Raji (cell line): ENCODE measurements around the gene GVQW3.
A peak's percentile ranks its signal among the peaks of the same experiment; 100 is the strongest.

Experiments used
- POLR2A ChIP-seq: IDR thresholded peaks from 2 replicates; pipeline ENCODE4 v1.6.1; 2011; ENCODE audit warnings: low read depth, low read length, control low read depth; ENCODE audit not compliant: insufficient read depth

The GVQW3 gene

GRCh38 chr11:76380977-76381719 is at the start of gene GVQW3, which contains the start of gene THAP12:
GVQW3 (plus strand) TSS chr11:76381323; CDS start chr11:76381829, 506 bp downstream.
THAP12 (minus strand) TSS chr11:76381132; CDS start chr11:76380836, 296 bp downstream.
- TF ChIP-seq POLR2A = peak; percentile 94

- TF ChIP-seq POLR2A = no peak
These were observed 46.2 kb upstream of the GVQW3 start for GRCh38 chr11:76334826-76335389.

DNA sequence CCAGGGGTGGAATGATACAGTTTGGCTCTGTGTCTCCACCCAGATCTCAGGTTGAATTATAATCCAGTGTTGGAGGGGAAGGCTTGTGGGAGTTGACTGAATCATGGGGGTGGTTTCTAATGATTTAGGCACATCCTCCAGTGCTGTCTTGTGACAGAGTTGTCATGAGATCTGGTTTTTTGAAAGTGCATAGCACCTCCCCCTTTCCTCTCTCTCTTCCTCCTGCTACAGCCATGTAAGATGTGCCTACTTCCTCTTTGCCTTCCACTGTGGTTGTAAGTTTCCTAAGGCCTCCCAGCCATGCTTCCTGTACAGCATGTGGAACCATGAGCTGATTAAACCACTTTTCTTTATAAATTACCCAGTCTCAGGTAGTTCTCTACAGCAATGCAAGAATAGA is 45.3 kb upstream of the GVQW3 start:
- no peak for TF ChIP-seq POLR2A

GRCh38 chr11:76336597-76336996 is 44.5 kb upstream of the GVQW3 start:
- TF ChIP-seq POLR2A = no peak

DNA sequence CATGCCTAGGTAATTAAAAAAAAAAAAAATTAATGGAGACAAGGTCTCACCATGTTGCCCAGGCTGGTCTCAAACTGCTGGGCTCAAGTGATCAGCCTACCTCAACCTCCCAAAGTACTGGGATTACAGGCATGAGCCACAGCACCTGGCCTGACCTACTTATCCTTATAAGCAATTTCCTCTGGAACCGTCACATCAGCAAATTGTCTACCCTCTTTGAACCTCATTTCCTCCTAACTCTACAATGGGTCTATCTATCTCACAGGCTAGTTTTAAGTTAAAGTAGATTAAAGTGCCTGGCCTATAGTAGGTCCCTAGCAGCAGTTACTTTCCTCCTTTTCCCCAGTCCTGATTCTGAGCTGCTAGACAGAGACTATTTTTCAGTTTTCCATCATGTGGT is 43.7 kb upstream of the GVQW3 start:
- TF ChIP-seq POLR2A = no peak

- no peak for TF ChIP-seq POLR2A
These were observed 43.2 kb upstream of the GVQW3 start for GRCh38 chr11:76337923-76338322.

DNA sequence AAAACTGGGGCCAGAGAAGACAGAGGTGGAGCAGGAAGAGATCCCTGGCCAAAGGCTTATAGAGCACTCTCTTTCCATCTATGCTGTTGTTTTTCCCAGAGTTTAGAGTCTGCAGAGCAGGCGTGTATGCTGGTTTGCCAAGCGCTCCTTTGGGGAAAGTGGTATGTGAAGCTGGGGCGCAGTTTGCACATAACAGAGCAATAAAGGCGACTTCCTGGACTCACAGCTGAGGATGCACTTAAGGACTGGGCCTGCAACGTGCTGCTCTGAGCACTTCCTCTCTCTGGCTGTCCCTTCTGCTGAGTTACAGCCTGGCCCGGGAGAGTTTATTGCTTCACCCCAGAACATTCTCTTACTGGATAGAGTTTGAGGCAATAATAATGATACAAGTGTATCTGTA is 41.9 kb upstream of the GVQW3 start:
- TF ChIP-seq POLR2A = no peak

DNA sequence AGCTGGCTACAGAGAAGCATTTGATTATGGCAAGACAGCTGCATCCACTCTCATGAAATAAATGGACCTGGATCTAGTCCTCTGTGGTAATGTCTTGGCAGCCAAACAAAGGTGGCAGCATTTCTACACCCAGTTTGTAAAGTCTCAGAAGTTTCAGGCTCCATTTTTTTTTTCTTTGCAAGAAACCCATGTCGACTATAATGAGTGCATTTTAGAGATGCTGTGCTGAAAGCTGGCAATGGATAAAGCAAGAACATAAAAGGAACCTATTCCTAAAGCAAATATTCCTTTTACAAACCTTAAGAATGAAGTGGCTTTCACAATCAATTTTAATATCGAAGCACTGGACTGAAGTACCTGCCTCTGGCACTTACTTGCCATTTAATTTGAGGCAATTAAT is 33.7 kb upstream of the GVQW3 start:
- no peak for TF ChIP-seq POLR2A

GRCh38 chr11:76348348-76348747 is 32.8 kb upstream of the GVQW3 start:
- no peak for TF ChIP-seq POLR2A

DNA sequence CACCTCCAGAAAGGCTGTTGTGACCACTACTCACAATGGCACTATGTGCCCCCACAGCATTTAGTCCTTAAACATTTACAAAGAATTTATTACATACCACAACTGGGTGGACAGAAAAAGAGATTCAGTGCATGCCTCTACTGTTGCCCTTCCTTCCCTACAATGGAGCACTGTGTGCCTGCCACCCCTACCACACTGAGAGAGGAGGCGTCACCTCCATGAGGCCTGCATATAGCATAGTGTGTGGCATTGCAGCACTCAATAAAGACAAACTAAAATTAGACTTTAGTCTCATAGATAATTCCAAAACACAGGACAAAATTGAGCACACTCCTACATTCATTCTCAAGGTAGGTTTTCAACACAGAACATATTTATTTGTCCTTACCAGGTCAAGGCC is 26.0 kb upstream of the GVQW3 start:
- no peak for TF ChIP-seq POLR2A

- TF ChIP-seq POLR2A = no peak
These were observed 19.7 kb upstream of the GVQW3 start for GRCh38 chr11:76361374-76361773.

GRCh38 chr11:76361776-76362175 is 19.3 kb upstream of the GVQW3 start:
- no peak for TF ChIP-seq POLR2A

GRCh38 chr11:76362716-76363115 is 18.4 kb upstream of the GVQW3 start:
- TF ChIP-seq POLR2A = no peak

DNA sequence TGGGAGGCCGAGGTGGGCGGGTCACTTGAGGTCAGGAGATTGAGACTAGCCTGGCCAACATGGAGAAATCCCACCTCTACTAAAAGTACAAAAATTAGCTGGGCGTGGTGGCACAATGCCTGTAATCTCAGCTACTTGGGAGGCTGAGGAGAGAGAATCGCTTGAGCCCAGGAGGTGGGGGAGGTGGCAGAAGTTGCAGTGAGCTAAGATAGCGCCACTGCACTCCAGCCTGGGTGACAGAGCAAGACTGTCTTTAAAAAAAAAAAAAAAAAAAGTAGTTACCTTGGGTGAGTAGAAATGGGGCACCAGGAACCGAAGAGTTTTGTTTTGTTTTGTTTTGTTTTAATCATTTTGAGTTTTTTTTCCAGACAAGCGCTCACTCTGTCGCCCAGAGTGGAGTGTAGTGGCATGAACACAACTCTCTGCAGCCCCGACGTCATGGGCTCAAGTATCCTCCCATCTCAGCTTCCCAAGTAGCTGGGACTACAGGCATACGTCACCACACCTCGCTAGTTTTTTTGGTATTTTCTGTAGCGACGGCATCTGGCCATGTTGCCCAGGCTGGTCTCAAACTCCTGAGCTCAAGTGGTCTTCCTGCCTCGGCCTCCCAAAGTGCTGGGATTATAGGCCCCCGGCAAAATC is 16.0 kb upstream of the GVQW3 start:
- no peak for TF ChIP-seq POLR2A

DNA sequence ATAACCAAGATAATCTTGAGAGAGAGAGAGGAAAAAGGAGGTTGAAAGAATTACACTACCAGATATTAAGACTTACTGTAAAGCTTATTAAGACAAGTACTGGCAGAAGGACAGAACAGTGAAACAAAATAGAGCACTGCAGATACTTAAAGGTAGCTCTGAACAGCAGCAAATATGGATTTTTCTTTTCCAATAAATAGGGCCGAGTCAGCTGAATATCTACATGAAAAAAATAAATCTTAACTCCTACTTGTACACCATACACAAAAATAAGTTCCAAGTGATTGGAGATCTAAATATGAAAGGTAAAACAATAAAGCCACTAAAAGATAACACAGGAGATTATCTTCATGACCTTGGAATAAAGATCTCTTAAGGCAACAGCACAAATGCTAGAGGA is 12.6 kb upstream of the GVQW3 start:
- TF ChIP-seq POLR2A = no peak

DNA sequence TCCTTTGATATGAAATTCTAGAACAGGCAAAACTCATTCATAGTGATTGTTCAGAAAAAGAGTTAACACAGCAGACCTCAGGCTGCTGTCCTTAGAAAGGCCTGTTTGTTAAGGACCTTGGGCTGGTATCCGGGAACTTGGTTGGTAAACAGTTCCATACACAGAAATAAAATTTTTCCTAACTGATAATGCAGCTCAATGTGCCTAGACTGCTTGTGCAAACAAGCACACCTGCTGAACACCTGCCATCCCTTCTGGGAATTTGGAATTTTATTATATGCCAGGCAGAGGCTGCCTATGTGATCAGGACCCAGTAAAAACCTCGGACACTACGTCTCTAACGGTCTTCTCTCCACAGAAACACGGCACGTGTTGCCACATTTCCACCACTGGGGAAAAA is 11.7 kb upstream of the GVQW3 start:
- TF ChIP-seq POLR2A = no peak
